A549 (cell line): ENCODE data around the gene JARID2.

Experiments
- CHD2 ChIP-seq: fragments of 150-350 bp; IDR thresholded peaks from 2 replicates; pipeline ENCODE4 v1.6.1; 2014; ENCODE audit warnings: low read length; ENCODE audit not compliant: partially characterized antibody
- CTCF ChIP-seq: fragments of >200 bp; sonication (Bioruptor Twin); formaldehyde crosslinking; IDR thresholded peaks from 3 replicates; pipeline ENCODE4 v1.5.1; 2016
- EP300 ChIP-seq, 2 experiments: fragments of >200 bp; sonication (Bioruptor Twin); formaldehyde crosslinking; IDR thresholded peaks; 2 replicates in 1 of 2; 3 replicates in 1 of 2; pipeline ENCODE4 v1.6.1; 2016 to 2017
- JUN ChIP-seq, 2 experiments: fragments of >200 bp; sonication (Bioruptor Twin); formaldehyde crosslinking; IDR thresholded peaks; 2 replicates in 1 of 2; 3 replicates in 1 of 2; pipeline ENCODE4 v1.6.1; 2016 to 2017
- KDM1A ChIP-seq: fragments of 200-600 bp; sonication (generic); IDR thresholded peaks from 2 replicates; pipeline ENCODE4 v1.6.1; 2016; ENCODE audit warnings: low read depth, mild to moderate bottlenecking
- MAX ChIP-seq: IDR thresholded peaks from 2 replicates; pipeline ENCODE4 v1.6.1; 2012
- POLR2A ChIP-seq: IDR thresholded peaks from 2 replicates; pipeline ENCODE4 v1.6.1; 2012; ENCODE audit warnings: mild to moderate bottlenecking, low read length
- RAD21 ChIP-seq, 2 experiments: fragments of >200 bp in 1 of 2; sonication (Bioruptor Twin) in 1 of 2; formaldehyde crosslinking in 1 of 2; IDR thresholded peaks in 1 of 2; conservative IDR thresholded peaks in 1 of 2; 2 replicates in 1 of 2; 3 replicates in 1 of 2; pipeline ENCODE4 v1.6.1; 2012 to 2018; ENCODE audit warnings: inconsistent platforms in 1 of 2
- REST ChIP-seq: fragments of 200-600 bp; sonication (generic); IDR thresholded peaks from 2 replicates; pipeline ENCODE4 v1.6.1; 2016; ENCODE audit warnings: antibody characterized with exemption, mild to moderate bottlenecking, moderate library complexity
- RNF2 ChIP-seq: fragments of 200-600 bp; sonication (generic); IDR thresholded peaks from 2 replicates; pipeline ENCODE4 v1.6.1; 2016; ENCODE audit warnings: low read depth, mild to moderate bottlenecking, antibody characterized with exemption, moderate library complexity, borderline replicate concordance
- SREBF2 ChIP-seq: fragments of 450-650 bp; IDR thresholded peaks from 2 replicates; pipeline ENCODE4 v1.6.1; 2014; ENCODE audit warnings: mild to moderate bottlenecking, moderate library complexity
- TP53 ChIP-seq: fragments of 250-450 bp; sonication (Bioruptor Pico); IDR thresholded peaks from 2 replicates; pipeline ENCODE4 v1.5.0; 2021; ENCODE audit warnings: mild to moderate bottlenecking, moderate library complexity
- ZFP36 ChIP-seq: fragments of 450-650 bp; IDR thresholded peaks from 2 replicates; pipeline ENCODE4 v1.6.1; 2014; ENCODE audit warnings: borderline replicate concordance; ENCODE audit not compliant: partially characterized antibody

GRCh38 chr6:15409301-15410125 is 163.6 kb downstream of the JARID2 start:
- TF ChIP-seq REST (no peak), EP300 (IDR thresholded peaks at IDR 0.05) (no peak), CTCF (no peak), SREBF2 (no peak), ZFP36 (no peak), POLR2A (no peak), JUN (IDR thresholded peaks at IDR 0.05) (no peak), MAX (no peak), RAD21 (conservative IDR thresholded peaks at IDR 0.05 in 1 of 2, IDR thresholded peaks at IDR 0.05 in 1 of 2) (no peak), KDM1A (no peak), RNF2 (no peak), CHD2 (no peak), TP53 (CRISPR knock-in tag) (no peak)
